ENCODE measurements around the gene DOHH. TPM values are rescaled to one million over a fixed set of nuclear protein-coding genes. Genes with fewer than 3 reads are reported as not detected.
"Not testable (repeated sequence)": the region's sequence is repeated elsewhere in the genome, so short reads cannot be mapped to it uniquely, and the experiment has no call there.

DOHH gene
- total RNA-seq, 1 experiment from 2014 or later: 32.1 TPM

DNA sequence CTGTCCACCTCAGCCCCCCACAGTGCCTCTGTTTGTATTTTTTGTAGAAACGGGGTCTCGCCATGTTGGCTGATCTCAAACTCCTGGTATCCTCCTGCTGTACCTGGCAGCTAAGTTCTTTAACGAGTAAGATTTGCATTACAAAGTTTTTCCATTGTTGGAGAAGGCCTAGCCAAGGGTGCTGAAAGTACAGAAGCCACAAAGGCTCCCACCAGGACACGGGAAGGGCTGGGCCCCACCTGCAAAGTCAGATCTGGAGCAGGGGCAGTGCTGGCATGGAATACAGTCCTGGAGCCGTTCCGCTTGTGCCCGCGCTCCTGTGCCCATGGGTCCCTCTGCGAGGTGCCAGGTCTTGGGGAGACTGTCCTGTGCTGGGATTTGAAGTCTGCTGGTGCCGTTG lies 17.8 kb upstream of the DOHH start:
- Histone ChIP-seq H3K4me3 (ENCODE audit: insufficient read depth, low read depth, low read length) (no peak overlapping the region), H3K27me3 (ENCODE audit: control insufficient read depth, insufficient read depth, low read length) (no peaks in the 10 kb centered on the region), H3K36me3 (replicated peaks; ENCODE audit: control insufficient read depth, insufficient read depth, low read length) (no peaks in the 10 kb centered on the region; the same call in none of the 2 replicates)
- DNase-seq: peak; percentile 87

DNA sequence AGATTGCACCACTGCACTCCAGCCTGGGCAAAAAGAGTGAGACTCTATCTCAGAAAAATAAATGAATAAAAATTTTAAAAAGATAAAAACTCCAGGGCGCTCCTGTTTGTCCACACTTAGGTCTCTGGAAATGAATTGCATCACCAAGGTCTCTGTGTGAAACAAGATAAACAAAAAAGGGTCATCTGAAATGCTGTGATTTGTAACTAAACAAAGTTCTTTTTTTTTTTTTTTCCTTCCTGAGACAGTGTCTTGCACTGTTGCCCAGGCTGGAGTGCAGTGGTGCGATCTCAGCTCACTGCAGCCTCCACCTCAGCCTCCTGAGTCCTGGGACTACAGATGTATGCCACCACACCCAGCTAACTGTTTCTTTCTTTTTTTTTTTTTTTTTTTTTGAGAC lies 17.2 kb upstream of the DOHH start:
- H3K36me3 ChIP-seq (replicated peaks; ENCODE audit: control insufficient read depth, insufficient read depth, low read length): no peaks in the 10 kb centered on the region; the same call in none of the 2 replicates
- H3K4me3 ChIP-seq (ENCODE audit: insufficient read depth, low read depth, low read length): no peak overlapping the region
- H3K27me3 ChIP-seq (ENCODE audit: control insufficient read depth, insufficient read depth, low read length): no peaks in the 10 kb centered on the region
- DNase-seq: no peak

DNA sequence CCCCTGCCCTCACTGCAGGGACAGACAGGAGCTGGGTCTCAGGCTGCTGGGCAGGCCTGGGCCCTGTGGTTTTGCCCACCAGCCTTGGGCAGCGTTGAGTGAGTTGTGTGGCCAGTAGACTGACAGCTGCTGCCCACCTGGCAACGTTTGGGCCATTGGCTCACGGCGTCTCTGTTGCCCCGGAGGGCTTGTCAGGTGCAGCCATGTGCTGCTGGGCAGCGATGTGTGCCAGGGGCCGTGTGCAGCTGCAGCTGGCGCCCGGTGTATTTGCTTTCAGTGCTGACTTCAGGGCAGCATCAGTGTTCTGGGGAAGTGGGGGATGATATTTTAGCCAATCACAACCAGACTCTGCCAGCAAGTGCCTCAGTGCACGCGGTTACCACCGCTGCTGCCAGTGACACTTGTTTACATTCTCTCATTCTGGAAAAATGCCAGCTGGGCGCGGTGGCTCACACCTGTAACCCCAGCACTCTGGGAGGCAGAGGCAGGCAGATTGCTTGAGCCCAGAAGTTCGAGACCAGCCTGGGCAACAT lies 16.3 kb upstream of the DOHH start:
- no peaks in the 10 kb centered on the region for H3K27me3 ChIP-seq (ENCODE audit: control insufficient read depth, insufficient read depth, low read length)
- DNase-seq: no peak

DNA sequence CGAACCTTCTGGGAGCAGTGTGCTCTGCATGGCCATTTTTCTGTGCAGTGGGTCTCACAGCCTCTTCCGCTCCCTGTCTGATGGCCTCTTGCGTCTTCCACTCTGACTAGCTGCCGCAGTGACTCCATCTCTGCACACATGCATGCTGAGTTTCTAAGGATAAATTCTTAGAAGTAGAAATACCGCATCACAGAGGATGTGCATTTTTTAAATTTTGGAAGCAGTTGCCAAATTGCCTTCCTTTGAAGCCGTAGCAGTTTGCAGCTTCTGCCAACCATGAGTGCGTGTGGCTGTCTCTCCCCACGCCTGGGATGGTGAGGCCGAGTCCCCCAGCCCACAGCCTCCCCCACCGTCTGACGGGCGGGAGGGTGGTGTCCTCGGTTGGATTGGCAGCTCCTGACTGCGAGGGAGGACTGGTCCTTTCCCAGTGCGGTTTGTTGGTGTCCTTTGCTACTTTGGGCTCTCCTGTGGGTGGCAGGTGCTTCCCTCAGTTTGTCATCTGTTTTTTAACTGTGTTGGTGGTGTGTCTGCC lies 15.5 kb upstream of the DOHH start:
- Histone ChIP-seq H3K4me3 (ENCODE audit: insufficient read depth, low read depth, low read length) (no peak overlapping the region), H3K27me3 (ENCODE audit: control insufficient read depth, insufficient read depth, low read length) (no peaks in the 10 kb centered on the region), H3K36me3 (replicated peaks; ENCODE audit: control insufficient read depth, insufficient read depth, low read length) (no peaks in the 10 kb centered on the region; the same call in none of the 2 replicates)
- DNase-seq: no peak

More for the DNA sequence above, 16.3 kb upstream of the DOHH start:
- no peak overlapping the region for H3K4me3 ChIP-seq (ENCODE audit: insufficient read depth, low read depth, low read length)
- H3K36me3 ChIP-seq (replicated peaks; ENCODE audit: control insufficient read depth, insufficient read depth, low read length): no peaks in the 10 kb centered on the region; the same call in none of the 2 replicates

DNA sequence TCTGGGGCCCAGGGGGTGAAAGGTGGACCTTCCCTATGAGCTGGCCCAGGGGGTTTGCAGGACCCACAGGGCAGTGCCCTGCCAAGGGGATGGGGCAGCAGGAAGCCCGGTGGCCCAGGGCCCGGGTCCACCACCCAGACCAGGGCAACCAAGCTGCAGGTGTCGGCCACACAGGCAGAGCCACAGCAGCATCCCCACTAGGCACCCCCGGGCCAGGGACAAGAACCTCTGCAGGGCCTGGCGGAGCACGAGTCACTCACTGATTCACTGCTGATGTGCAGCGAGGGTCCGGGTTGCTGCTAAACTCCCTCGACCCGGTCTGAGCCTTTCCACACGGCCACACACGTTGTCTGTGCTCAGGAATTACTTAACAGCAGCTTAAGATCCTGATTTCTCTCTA lies 14.5 kb upstream of the DOHH start:
- DNase-seq: no peak
- Histone ChIP-seq H3K4me3 (ENCODE audit: insufficient read depth, low read depth, low read length) (no peak overlapping the region), H3K27me3 (ENCODE audit: control insufficient read depth, insufficient read depth, low read length) (no peaks in the 10 kb centered on the region), H3K36me3 (replicated peaks; ENCODE audit: control insufficient read depth, insufficient read depth, low read length) (no peaks in the 10 kb centered on the region; the same call in none of the 2 replicates)

DNA sequence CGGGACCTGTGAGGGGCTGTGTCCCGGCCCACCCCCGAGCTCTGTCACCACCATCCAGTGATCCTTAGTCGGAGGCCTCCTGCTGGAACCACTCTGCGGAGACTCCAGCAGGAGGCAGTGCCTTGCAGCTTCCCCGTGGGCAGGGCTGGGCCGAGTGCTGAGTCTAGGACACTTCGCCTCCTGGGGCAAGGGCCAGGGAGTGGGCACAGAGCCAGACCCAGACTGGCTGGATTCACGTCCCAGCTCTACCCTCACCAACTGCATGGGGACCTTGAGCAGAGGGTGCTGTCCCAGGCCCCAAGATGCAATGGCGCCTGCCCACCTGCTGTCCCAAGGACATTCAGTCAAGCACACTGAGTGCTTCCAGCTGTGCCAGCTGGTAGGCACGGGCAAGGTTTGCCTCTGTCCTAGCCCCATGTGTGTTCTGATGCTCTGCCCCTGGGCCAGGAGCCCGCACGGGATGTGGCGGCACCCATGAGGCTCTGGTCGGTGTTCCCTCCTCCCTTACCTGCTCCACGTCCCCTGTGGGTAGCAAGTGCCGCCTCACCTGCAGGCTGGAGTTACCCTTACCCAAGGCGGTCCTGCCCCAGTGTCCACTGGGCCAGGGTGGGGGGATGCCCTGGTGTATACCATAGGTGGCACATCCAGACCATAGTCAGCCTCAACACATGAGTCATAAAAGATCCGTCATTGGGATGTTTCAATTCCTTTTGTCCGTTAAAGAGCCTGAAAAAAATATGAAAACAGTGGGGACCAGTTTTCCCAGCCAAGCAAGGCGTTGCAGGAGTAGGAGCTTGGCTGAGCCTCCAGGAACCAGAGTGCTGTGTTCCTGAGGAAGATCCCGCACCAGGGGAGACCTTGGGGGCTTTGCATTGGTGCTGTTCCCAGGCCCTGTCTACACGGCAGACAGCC lies 13.0 kb upstream of the DOHH start:
- Histone ChIP-seq H3K36me3 (replicated peaks; ENCODE audit: control insufficient read depth, insufficient read depth, low read length) (peaks cover 3% of the 10 kb centered on the region), H3K27me3 (ENCODE audit: control insufficient read depth, insufficient read depth, low read length) (no peaks in the 10 kb centered on the region), H3K4me3 (ENCODE audit: insufficient read depth, low read depth, low read length) (no peak overlapping the region)
- no peak for DNase-seq

DNA sequence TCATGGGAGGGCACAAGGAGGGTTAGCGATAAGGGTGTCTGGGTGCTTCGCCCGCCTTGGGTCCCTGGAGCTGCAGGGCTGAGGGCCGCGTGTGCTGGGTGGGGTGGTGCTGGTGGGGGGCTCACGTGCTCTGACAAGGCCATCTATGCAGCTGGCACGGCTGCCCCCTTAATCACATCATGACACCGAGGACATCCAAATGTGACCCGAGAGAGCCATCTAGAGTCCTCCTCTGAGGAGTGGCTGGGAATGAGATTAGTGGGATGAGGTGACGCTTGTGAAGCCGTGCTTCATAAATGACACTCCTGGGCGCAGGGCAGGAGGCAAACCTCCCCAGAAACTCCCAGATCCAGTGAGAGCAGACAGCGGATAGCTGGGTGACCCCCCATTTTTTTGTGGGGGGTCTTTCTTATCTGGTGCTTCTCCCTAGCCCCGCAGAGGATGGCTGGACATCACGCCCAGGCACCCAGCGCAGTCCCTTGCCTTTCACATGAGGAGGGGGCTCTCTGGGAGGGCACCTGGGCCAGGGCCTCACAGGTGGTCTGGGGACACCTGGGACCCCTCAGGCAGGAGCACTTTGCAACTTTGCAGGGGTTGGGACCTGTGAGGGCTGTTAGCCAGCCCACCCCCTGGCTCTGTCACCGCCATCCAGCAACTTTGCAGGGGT lies 12.2 kb upstream of the DOHH start:
- H3K4me3 ChIP-seq (ENCODE audit: insufficient read depth, low read depth, low read length): no peak overlapping the region
- H3K27me3 ChIP-seq (ENCODE audit: control insufficient read depth, insufficient read depth, low read length): no peaks in the 10 kb centered on the region
- no peak for DNase-seq
- H3K36me3 ChIP-seq (replicated peaks; ENCODE audit: control insufficient read depth, insufficient read depth, low read length): peaks cover 3% of the 10 kb centered on the region

DNA sequence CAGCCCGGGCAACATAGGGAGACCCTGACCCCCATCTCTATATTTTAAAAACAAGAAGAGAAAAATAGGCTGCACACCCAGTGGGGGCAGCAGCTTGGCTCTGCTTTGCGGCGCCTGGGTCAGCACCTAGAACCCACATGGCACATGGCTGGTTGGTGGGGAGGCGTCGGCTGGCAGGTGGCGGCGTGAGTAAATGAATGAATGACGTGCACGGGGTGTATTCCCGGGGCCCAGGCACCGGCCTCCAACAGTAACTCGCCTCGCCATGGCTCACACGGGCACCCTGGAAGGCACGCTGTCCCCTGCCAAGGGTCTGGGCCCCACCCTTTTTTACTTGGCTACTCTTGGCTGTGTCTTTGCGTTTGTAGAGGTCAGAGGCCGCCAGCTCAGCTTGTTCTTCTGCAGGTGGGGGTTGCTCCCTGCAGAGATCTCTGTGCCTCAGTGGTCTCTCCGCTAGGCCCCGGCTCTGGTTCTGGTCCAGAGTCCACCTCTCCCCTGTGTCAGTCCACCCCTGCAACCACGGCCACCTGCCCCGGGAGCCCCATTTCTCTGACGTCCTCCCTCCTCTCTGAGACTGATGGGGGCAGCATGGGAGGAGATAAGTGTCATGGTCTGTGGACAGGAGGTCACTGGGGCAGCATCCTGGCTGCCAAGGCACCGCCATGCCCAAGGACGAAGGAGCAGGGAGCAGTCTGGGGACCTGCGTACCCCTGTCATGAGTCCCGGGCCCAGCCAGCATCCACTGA lies 11.2 kb upstream of the DOHH start:
- no peak for DNase-seq
- Histone ChIP-seq H3K36me3 (replicated peaks; ENCODE audit: control insufficient read depth, insufficient read depth, low read length) (peaks cover 3% of the 10 kb centered on the region), H3K27me3 (ENCODE audit: control insufficient read depth, insufficient read depth, low read length) (no peaks in the 10 kb centered on the region), H3K4me3 (ENCODE audit: insufficient read depth, low read depth, low read length) (no peak overlapping the region)

DNA sequence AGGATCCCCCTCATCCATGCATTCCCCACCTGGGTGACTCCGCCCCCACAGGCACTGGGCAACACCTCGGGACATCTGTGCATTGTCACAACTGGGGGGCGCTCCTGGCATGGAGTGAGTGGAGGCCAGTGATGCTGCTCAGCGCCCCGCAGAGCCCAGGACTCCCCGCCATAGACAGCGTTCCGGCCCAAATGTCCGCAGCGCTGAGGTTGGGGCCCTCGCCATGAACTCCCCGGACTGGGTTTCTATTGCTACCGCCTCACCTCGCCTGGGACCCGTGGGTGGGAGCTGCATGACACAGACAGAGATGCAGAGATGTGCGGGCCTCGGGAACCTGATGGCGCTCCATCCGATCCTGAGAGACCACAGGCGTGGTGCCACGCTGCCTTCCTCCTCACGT lies 10.3 kb upstream of the DOHH start:
- H3K4me3 ChIP-seq (ENCODE audit: insufficient read depth, low read depth, low read length): no peak overlapping the region
- H3K36me3 ChIP-seq (replicated peaks; ENCODE audit: control insufficient read depth, insufficient read depth, low read length): peaks cover 3% of the 10 kb centered on the region
- DNase-seq: no peak
- no peaks in the 10 kb centered on the region for H3K27me3 ChIP-seq (ENCODE audit: control insufficient read depth, insufficient read depth, low read length)

DNA sequence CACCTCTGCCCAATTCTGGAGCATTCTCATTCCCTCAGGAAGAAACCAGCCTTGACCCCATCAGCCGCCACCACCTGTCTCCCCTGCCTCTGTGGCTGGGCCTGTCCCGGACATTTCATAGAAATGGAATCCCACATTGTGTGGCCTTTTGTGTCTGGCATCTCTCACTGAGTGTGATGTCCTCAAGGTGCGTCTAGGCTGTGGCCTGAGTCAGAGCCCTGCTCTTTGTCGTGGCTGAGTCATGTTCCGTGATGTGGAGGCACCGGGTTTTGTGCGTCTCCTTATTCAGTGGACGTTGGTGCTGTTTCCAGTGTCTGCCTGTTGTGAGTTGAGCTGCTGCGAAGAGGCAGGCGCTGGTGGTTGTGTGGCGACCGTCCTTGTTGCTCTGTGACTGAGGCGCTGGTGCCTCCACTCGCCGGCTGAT lies 9.1 kb upstream of the DOHH start:
- DNase-seq: no peak
- no peak overlapping the region for H3K4me3 ChIP-seq (ENCODE audit: insufficient read depth, low read depth, low read length)
- H3K27me3 ChIP-seq (ENCODE audit: control insufficient read depth, insufficient read depth, low read length): no peaks in the 10 kb centered on the region
- H3K36me3 ChIP-seq (replicated peaks; ENCODE audit: control insufficient read depth, insufficient read depth, low read length): peaks cover 3% of the 10 kb centered on the region

DNA sequence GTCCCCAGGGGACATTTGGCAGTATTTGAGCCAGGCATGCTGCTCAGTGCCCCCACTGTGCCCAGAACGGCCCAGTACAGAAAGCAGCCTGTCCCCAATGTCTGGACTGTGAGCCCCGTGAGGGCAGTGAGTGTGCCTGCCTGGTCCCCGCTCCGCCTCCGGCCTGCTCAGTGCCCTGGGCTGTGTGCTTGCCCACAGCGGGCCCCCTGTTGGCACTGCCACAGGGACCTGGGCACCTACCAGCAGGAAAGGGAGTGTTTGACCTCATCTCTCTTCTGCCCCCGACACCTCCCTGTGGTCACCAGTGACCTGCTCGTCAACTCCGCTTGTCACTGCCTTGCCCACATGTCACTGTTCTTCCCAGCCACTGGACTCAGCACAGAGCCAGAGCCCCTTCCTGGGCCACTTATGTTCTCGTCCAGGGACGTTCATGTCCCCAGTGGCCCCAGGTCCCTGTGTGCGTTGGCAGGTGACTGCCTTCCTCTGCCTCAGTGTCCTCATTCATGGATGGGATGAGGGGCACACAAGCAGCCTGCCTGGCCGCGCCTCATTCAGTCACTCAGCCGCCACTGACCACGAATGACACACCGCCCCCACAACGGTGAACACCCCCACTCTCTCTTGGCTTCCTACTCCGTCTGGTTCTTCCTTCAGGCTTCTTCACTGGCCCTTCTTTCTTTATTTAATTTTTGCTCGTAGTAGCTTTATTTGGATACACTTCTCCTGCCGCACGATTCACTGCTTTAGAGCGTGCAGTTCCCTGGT lies 8.5 kb upstream of the DOHH start:
- H3K36me3 ChIP-seq (replicated peaks; ENCODE audit: control insufficient read depth, insufficient read depth, low read length): peaks cover 3% of the 10 kb centered on the region
- H3K27me3 ChIP-seq (ENCODE audit: control insufficient read depth, insufficient read depth, low read length): no peaks in the 10 kb centered on the region
- no peak for DNase-seq
- no peak overlapping the region for H3K4me3 ChIP-seq (ENCODE audit: insufficient read depth, low read depth, low read length)

DNA sequence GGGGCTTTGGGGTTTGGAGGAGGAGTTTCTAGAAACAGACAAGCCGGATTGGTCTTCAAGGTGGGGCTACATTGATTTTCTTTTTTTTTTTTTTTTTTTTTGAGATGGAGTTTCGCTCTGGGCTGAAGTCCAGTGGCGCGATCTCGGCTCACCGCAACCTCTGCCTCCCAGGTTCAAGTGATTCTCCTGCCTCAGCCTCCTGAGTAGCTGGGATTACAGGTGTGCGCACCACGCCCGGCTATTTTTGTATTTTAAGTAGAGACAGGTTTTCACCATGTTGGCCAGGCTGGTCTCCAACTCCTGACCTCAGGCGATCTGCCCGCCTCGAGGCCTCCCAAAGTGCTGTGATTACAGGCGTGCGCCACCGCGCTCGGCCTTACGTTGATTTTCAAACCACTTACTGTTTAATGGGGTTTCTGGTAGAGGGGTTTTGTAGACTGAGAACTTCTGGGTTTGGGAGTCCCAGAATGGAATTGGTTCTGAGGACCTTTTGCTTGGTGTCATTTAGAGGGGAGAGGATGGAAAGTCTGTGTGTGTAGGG lies 7.7 kb upstream of the DOHH start:
- DNase-seq; H3K36me3 ChIP-seq (replicated peaks; ENCODE audit: control insufficient read depth, insufficient read depth, low read length); H3K4me3 ChIP-seq (ENCODE audit: insufficient read depth, low read depth, low read length); H3K27me3 ChIP-seq (ENCODE audit: control insufficient read depth, insufficient read depth, low read length): not testable (repeated sequence)

DNA sequence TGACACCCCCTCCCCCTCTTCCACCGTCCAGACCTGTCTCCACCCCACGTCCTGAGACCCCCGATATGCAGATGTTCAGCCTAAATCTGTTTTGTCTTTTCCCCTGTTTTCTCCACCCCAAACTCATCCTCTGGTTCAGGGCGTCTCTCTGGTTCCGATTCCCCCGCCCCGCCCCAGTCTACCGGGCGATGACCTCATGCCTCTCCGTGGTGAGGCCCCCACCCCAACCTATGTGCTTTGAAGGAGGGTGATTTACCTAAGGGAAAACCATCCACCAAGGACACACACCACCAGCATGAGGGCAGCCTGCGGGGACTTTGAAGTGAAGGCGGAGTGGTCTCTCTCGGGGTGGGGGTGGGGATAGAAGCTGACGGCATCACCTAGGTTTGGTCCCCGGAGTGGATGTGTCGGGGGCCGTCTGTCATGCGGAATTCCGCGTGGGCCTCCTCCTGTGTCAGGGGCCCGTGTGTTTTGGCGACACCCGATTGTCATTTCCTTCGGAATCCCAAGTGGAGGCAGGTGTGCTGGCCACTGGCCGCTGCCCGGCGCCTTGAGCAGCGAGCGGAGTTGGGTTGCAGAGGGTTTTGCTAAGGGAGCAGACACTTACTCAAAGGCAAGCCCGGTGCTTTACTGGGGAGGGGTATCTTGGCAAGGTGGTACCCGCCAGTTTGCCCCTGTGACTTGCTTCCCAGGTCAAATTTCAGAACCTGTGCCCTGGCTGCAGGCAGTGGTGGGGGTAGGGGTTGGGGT lies 7.1 kb upstream of the DOHH start:
- Histone ChIP-seq H3K4me3 (ENCODE audit: insufficient read depth, low read depth, low read length) (peak overlapping the region; percentile 81), H3K27me3 (ENCODE audit: control insufficient read depth, insufficient read depth, low read length) (no peaks in the 10 kb centered on the region), H3K36me3 (replicated peaks; ENCODE audit: control insufficient read depth, insufficient read depth, low read length) (peaks cover 3% of the 10 kb centered on the region)
- peak; percentile 94 for DNase-seq
